ENCODE measurements around the gene SPATS1.
A peak's percentile ranks its signal among the peaks of the same experiment; 100 is the strongest.

Gene SPATS1

DNA sequence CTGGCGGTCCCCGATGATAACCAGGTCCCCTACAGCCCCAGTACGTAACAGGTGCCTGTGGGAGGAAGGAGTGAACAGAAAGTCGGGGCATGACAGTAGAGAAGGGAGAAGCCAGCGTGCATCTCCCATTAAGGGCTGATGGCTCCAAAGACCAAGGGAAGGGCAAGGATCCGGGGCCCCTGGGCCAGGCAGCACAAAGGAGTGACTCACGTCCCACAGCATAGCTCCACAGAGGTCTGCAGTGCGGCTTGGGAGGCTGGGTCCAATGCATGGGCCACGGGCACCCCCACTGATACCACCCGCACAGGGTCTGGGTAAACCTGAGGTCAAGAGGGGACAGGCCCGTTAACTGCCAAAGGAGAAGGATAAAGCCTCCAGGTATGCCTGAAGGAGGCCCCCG lies 39.6 kb upstream of the SPATS1 start:
- TF ChIP-seq, protein P1, sequence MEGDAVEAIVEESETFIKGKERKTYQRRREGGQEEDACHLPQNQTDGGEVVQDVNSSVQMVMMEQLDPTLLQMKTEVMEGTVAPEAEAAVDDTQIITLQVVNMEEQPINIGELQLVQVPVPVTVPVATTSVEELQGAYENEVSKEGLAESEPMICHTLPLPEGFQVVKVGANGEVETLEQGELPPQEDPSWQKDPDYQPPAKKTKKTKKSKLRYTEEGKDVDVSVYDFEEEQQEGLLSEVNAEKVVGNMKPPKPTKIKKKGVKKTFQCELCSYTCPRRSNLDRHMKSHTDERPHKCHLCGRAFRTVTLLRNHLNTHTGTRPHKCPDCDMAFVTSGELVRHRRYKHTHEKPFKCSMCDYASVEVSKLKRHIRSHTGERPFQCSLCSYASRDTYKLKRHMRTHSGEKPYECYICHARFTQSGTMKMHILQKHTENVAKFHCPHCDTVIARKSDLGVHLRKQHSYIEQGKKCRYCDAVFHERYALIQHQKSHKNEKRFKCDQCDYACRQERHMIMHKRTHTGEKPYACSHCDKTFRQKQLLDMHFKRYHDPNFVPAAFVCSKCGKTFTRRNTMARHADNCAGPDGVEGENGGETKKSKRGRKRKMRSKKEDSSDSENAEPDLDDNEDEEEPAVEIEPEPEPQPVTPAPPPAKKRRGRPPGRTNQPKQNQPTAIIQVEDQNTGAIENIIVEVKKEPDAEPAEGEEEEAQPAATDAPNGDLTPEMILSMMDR (IDR thresholded peaks at IDR 0.05) = no peak
- H3K4me1 Mint-ChIP-seq = peaks cover 17% of the 10 kb centered on the region
- no peaks in the 10 kb centered on the region for H3K9me3 Mint-ChIP-seq
- no peak overlapping the region for H3K4me3 Mint-ChIP-seq
- H3K27ac Mint-ChIP-seq = no peak overlapping the region
- no peak for DNase-seq
- H3K36me3 Mint-ChIP-seq (ENCODE audit: low read depth) = peaks cover 51% of the 10 kb centered on the region
- peaks cover 19% of the 10 kb centered on the region for H3K27me3 Mint-ChIP-seq (ENCODE audit: low read depth, poor library complexity)

DNA sequence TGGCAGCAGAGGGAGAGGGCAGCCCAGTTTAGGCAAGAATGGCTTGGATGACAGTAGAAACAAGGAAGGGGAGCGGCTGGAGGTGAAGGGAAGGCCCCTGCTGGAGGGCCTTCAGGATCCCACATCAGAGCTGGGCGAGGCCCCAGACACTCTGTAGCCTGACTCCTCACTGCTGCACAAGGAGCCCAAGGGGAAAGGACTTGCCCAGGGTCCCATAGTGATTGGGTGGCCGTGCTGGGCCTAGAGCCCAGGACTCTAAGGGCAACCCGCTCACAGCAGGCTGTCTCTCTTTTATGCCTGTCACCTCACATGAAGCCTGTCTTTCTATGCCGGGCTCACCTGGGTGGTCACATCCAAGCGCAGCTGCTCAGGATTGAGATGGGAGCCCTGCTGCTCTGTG lies 38.6 kb upstream of the SPATS1 start:
- Mint-ChIP-seq H3K36me3 (ENCODE audit: low read depth) (peaks cover 58% of the 10 kb centered on the region), H3K4me1 (peaks cover 13% of the 10 kb centered on the region), H3K27ac (no peak overlapping the region), H3K27me3 (ENCODE audit: low read depth, poor library complexity) (peaks cover 9% of the 10 kb centered on the region), H3K9me3 (no peaks in the 10 kb centered on the region), H3K4me3 (no peak overlapping the region)
- no peak for DNase-seq
- TF ChIP-seq, protein P1 (IDR thresholded peaks at IDR 0.05) = no peak

GRCh38 chr6:44304282-44305199 lies 37.9 kb upstream of the SPATS1 start:
- H3K9me3 Mint-ChIP-seq = no peaks in the 10 kb centered on the region
- no peak overlapping the region for H3K4me3 Mint-ChIP-seq
- H3K4me1 Mint-ChIP-seq = peaks cover 13% of the 10 kb centered on the region
- TF ChIP-seq, protein P1 (IDR thresholded peaks at IDR 0.05) = peak; percentile 84
- DNase-seq = peak; percentile 57
- peaks cover 2% of the 10 kb centered on the region for H3K27me3 Mint-ChIP-seq (ENCODE audit: low read depth, poor library complexity)
- no peak overlapping the region for H3K27ac Mint-ChIP-seq
- H3K36me3 Mint-ChIP-seq (ENCODE audit: low read depth) = peaks cover 56% of the 10 kb centered on the region

GRCh38 chr6:44305200-44305725 lies 37.2 kb upstream of the SPATS1 start:
- peak overlapping the region; percentile 75 for H3K27ac Mint-ChIP-seq

GRCh38 chr6:44306710-44307109 lies 35.7 kb upstream of the SPATS1 start:
- Mint-ChIP-seq H3K27ac (no peak overlapping the region), H3K36me3 (ENCODE audit: low read depth) (peaks cover 59% of the 10 kb centered on the region), H3K4me1 (peaks cover 16% of the 10 kb centered on the region), H3K4me3 (no peak overlapping the region), H3K27me3 (ENCODE audit: low read depth, poor library complexity) (no peaks in the 10 kb centered on the region), H3K9me3 (no peaks in the 10 kb centered on the region)
- DNase-seq = no peak
- TF ChIP-seq, protein P1 (IDR thresholded peaks at IDR 0.05) = no peak

More at GRCh38 chr6:44305200-44305725, 37.2 kb upstream of the SPATS1 start:
- Mint-ChIP-seq H3K9me3 (no peaks in the 10 kb centered on the region), H3K27me3 (ENCODE audit: low read depth, poor library complexity) (no peaks in the 10 kb centered on the region), H3K4me1 (peaks cover 13% of the 10 kb centered on the region), H3K36me3 (ENCODE audit: low read depth) (peaks cover 56% of the 10 kb centered on the region), H3K4me3 (no peak overlapping the region)
- no peak for DNase-seq
- TF ChIP-seq, protein P1 (IDR thresholded peaks at IDR 0.05) = no peak

Data from nephron progenitor cell (in vitro differentiated cells).